Spleen (tissue), 7 donors: ENCODE measurements around the gene DPM2.

Experiments used
- CTCF ChIP-seq, 11 experiments: fragments of 200-600 bp in 7 of 11; fragments of 450-650 bp in 4 of 11; sonication (generic) in 4 of 11; IDR thresholded peaks in 8 of 11; conservative IDR thresholded peaks in 3 of 11; 1 replicate in 7 of 11; 2 replicates in 4 of 11; pipeline versions ENCODE4 v1.4.0 to v1.8.0; 2016 to 2021; ENCODE audit warnings: antibody characterized with exemption in 11 of 11, inconsistent platforms in 4 of 11, mild to moderate bottlenecking in 1 of 11
- POLR2A ChIP-seq, 3 donors: fragments of 450-650 bp; IDR thresholded peaks; one replicate each; pipeline ENCODE4 v1.5.1; 2017; ENCODE audit warnings: antibody characterized with exemption in 3 of 3, mild to moderate bottlenecking in 1 of 3
- POLR2AphosphoS5 ChIP-seq, 3 donors: sonication (generic); formaldehyde crosslinking; IDR thresholded peaks; one replicate each; pipeline ENCODE4 v1.5.1; 2017; ENCODE audit warnings: antibody characterized with exemption in 3 of 3
- donor health status: DM: no; HTN: no; CAD: no; lungs with moderate emphysema.
- donor health status: DM: no; HTN: no; CAD: no.
- donor health status: DM: no; HTN: no; CAD: no.

DNA sequence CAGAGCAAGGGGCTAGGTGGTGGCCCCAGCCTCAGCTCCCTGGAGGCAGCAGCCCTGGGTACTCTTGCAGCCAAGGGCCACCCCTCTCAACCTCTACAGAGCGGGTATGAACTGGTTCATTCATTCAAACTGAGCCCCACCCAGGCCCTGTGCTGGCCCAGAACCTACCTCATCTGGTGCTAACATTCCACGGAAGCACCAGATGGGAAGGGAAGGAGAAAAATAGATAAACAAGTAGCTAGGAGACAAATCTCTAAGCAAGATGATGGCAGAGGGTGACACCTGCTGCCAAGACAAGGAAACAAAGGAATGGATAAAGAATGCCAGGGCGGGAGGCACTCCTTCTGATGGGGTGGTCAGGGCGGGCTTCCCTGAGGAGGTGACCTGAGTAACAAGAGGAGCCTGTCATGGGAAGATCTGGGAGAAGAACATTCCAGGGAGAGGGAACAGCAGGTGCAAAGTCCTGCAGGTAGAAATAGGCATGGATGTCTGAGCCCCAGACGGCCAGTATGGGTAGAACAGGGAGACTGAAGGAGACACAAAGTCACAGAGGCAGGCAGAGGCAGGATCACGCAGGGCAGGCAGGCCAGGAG, 26.9 kb downstream of the DPM2 start:
- TF ChIP-seq POLR2A (IDR thresholded peaks at IDR 0.05) (no peak), POLR2AphosphoS5 (IDR thresholded peaks at IDR 0.05) (no peak), CTCF (IDR thresholded peaks at IDR 0.05 in 8 of 11, conservative IDR thresholded peaks at IDR 0.05 in 3 of 11) (peak in 2 of 11 experiments; percentile 20 to 26)
